GM18526 (cell line): ENCODE data around the gene DOK6.

Experiments
- POLR2A ChIP-seq: IDR thresholded peaks from 3 replicates; pipeline ENCODE4 v1.6.1; 2011; ENCODE audit not compliant: insufficient read length; ENCODE audit errors: extremely low read depth

The DOK6 gene

DNA sequence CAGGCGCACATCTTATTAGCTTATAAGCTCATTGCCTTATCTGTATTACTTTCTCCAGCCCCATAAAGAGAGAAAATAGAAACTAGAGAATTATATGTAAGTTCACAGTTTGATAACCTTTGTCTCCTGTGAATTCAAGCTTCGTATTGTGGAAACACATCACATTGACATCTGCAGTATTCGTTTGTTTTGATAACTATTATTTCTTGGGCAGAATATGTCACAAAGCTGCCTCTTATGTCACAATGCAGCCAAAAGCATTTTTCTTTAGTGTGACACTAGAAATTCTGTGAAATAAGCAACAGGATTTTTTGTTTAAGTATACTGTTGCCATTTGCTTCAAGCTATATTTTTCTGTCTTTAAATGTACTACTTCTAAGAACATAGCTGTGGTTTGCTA lies 221.5 kb downstream of the DOK6 start:
- no peak for TF ChIP-seq POLR2A

DNA sequence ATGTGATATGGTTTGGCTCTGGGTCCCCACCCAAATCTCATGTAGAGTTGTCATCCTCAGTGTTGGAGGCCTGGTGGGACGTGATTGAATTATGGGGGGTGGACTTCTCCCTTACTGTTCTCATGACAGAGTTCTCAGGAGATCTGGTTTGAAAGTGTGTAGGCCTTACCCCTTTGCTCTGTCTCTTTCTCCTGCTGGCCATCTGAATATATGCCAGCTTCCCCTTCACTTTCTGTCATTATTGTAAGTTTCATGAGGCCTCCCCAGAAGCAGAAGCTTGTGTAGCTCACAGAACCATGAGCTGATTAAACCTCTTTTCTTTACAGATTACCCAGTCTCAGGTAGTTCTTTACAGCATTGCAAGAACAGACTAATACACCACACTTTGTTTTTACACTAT lies 222.3 kb downstream of the DOK6 start:
- TF ChIP-seq POLR2A = no peak

DNA sequence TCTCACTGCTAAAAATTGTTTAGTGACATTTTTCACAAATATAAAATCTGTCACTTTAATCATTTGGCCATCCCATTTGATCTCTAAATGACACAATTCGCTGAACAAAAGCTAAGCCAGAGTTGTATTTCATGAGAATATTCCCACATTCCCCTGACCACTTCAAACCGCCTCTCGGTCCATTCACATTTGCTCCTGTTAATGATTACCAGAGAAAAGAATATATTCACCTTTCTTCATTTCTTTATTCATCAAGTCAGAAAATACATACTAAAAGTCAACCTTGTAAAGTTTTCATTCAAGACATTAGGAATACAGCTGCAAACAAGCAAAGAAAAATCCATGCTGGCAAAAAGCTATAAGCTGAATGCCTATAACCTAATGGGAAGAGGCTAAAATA lies 225.5 kb downstream of the DOK6 start:
- TF ChIP-seq POLR2A = no peak

DNA sequence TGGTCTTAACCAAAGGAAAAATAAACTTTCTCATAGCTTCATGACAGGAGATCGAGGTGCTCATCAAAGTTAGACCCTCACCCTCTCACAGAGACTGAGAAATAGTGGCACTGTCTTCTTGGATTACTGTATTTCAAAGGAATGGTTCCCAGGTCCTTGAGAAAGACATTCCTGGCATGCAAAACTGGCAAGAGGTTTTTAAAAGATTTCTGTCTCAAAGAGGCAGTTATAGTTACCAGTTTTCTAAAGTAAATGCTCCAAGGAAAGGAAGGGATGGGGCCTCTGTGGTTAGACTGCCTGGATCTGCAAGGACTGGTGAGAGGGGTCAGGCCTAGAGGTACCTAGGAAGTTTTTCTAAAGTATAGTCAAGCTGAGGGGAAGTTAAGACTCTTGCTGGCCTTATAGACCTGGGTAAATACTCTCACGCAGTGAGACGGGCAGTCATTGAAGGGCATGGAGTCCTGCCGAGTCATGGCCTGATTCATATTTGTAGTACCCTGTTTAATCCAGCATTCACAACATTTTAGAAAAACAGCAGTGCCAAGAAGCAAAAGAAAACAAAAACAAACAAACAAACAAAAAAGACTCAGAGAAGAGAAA lies 226.1 kb downstream of the DOK6 start:
- TF ChIP-seq POLR2A = no peak

DNA sequence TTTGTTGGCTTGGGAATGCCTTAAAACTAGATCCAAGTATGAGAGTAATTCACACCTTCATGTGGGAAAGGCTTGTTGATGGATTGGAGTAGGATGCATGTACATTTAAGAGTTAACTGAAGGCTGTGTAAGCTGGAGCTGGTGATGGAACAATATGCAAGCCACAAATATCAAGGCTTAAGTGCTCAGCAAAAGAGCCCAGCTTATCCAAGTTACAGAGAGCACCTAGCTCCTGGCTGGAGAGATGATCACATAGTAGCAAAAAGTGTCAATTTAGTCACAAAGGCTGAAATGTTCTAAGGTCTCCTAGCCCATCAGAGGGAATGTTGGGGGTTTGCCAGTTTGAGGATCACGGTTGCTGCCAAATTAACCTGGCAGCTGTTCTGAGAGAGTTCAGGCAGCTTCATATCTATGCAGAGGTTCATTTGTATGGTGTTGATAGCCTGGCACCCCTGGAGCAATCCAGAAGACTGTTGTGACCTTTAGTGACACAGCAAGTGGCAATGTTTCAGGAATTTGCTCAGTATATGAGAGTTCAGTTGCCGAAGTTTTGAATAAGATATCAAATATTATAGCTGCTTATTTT lies 228.2 kb downstream of the DOK6 start:
- TF ChIP-seq POLR2A = no peak

DNA sequence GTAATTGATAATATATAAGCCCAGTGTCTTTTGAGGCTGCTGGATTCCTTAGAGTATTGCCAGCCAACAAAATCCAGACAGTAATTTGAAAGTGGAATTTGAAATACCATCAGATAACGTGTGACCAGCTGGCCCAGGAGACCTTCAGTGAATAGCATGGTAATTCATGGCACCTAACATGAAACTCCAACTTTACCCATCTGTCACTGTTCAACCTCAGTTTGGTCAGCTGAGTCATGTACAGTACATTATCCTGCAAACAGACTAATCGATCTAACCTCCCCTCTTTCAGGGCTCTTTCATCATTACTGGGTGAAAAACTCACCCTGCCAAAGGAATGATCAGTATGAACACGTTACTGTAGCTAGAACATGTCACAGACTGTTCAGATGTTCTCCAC lies 230.6 kb downstream of the DOK6 start:
- no peak for TF ChIP-seq POLR2A

DNA sequence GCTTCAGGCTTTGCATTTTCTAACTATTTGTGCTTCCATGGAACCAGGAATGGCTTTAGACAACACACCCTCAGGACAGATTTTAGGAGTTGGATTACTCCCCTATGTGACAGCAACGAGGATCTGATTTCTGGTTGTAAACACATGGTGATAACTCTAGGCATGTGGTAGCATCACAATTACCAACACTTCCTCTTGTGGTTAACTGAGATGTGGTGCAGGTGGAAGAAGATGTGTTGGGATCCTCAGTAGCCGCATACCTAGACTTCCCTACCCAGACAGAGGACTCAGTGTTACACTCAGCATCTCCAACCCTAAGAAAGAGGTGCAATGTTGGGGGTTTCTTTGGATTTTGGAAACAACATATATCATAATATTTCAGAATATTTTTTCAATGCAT lies 234.8 kb downstream of the DOK6 start:
- TF ChIP-seq POLR2A = no peak

DNA sequence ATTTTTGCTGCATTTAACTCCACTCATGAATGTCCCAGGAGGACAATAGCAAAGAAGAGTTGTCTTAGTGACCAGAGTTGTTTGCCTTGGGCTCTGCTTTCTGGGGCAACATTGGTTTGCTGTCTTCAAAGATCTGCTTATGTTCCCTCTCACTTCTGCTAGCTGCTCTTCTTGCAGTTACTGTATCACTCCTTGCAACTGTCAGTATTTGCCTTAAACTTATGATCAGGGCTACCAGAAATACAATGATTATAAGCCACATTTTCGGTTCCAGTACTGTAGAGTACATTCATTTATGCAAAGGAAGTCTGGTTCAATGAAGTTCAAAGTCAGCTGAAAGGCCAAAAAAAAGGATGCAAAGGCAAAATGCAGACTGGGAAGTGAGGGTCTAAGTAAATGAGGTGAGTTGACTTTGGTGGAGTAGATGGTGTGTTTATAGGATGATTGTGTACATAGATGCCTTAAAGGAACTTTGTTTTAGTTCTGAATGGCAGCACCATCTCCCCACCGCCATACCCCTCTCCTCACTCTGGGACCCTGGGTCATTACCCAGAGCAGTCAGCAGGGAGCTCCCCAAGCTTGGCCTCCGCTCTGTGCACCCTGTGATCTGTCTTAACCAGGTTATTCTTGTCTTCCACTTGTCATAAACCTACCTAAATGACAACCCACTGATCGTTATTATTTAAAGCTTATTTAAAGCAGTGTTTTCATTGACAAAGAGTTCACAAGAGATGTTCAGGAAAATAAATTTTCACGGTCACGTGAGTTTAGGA lies 236.0 kb downstream of the DOK6 start:
- no peak for TF ChIP-seq POLR2A

DNA sequence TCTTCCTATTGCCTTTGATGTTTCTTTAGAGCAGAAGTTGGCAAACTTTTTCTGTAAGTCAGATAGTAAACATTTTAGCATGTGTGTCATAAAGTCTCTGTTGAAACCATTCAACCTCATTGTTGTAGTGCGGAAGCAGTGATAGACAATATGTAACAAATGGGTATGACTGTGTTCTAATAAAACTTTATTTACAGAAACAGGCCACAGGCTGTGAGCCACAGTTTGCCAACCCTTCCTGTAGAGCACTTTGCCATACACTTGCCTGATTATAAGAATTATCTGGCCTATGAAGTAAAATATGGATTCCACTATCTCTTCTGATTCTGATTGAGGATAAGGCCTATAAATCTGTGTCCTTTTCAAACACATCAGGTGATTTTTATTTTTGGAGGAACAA lies 237.4 kb downstream of the DOK6 start:
- no peak for TF ChIP-seq POLR2A

DNA sequence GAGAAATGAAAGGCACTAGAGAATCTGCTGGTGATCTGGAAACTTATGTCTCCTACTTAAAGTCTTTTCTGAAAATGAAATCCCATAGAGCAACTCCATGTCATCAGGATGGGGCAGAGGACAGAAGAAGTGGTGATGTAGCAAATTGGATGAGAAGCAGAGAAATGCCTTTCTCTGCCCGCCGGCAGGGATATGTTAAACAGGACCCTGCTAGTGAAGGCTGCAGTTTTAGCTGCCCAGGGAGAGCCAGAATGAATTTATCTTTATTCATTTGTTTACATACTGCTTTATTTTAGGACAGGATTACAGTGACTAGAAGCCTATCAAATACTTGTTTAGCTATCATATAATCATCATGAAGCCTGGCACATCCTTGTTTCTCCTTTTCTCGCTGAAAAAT lies 247.0 kb downstream of the DOK6 start:
- TF ChIP-seq POLR2A = no peak

DNA sequence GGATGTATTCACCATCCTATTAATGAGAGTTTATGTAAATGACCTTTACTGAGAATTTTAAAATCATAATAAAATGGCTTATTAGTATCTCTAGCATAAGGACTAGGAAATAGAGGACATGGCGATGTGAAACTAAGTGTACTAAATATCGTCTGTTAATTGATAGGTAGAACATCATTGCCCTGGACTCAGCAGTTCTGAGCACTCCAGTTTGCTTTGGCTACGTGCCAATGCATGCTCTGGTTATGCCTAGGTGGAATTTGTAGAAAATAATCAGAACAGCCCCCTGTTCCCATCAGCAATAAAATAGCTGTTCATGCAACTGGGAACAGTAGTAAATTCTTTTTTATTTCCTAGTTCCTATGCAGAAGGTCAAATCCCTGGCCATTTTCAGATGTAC lies 247.8 kb downstream of the DOK6 start:
- TF ChIP-seq POLR2A = no peak

DNA sequence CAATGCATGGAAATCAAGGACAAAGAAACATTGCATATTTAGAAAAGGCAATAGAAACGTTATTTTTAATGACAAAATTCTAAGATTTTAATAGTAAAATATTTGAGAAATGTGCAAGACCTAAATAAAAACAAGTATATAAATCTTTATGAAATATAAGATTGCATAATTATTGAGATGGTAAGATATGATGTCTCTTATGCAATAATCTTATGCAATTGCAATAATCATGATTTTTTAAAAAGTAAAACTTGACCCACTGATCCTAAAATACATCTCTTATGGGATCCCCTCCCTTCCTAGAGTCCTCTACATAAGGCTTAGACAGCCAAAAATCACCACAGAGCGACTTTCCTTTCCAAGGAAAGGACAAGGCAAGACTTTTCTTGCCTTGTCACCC lies 249.0 kb downstream of the DOK6 start:
- no peak for TF ChIP-seq POLR2A

DNA sequence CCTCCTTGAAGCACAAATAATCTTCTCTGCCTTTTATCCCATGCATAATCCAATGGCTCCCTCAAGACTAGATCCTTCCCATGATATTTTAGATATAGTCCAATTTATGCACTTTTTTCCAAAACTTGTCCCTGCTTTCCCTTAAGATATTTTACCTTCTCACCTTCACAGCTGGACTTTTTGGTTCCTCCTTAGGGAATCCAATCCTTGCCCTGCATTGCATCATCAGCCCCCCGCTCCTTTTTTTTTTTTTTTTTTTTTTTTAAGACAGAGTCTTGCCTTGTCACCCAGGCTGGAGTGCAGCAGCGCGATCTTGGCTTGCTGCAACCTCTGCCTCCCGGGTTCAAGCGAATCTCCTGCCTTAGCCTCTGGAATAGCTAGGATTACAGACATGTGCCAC lies 250.6 kb downstream of the DOK6 start:
- TF ChIP-seq POLR2A = no peak

DNA sequence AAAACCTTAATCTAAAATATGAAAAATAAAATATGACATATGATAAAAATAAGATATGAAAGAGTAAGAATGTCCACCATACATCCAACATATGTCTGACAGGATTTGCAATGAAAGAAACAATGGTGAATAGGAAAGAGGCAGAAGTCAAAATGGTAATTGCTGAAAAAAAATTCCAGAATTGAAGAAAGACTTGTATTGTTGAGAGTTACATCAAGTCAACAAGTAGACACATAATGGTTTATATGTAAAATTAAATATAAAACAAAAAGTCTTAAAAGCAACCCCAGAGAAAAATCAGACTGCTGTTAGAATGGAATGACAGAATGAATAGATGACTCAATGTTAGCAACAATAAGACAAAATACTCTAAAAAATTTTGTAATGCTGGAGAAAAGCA lies 255.1 kb downstream of the DOK6 start:
- TF ChIP-seq POLR2A = no peak

DNA sequence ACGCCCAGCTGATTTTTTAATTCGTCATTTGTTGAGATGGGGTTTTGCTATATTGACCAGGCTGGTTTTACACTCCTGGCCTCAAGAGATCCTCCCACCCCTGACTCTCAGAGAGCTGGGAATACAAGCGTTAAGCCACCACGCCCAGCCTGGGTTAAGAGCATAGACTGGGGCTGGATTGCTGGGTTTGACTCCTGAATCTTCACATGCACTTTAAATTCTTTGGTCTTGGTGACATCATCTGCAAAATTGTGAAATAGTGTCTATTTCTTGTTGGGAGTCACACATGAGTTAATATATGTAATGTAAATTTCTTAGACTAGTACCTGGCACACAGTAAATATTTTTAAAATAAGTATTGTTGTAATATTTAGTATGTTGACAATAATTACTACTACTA lies 257.4 kb downstream of the DOK6 start:
- TF ChIP-seq POLR2A = no peak

DNA sequence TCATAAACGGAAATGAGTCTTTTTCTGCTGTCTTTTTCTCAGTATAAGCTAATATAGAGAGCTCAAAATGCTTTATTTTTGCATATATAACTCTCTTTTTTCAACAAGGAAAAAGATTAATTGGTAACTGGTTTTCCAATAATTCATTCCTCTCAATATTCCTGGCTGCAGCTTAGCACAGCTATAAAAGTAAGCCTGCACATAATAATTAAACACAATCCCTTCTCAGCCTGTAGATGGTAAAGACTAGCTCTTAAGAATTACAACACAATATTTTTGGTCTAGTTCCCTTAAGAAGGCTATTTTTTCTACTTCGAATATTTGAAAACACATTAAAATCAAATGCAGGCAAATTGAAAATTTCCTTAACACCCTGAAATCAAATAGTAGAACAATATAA lies 258.0 kb downstream of the DOK6 start:
- no peak for TF ChIP-seq POLR2A

DNA sequence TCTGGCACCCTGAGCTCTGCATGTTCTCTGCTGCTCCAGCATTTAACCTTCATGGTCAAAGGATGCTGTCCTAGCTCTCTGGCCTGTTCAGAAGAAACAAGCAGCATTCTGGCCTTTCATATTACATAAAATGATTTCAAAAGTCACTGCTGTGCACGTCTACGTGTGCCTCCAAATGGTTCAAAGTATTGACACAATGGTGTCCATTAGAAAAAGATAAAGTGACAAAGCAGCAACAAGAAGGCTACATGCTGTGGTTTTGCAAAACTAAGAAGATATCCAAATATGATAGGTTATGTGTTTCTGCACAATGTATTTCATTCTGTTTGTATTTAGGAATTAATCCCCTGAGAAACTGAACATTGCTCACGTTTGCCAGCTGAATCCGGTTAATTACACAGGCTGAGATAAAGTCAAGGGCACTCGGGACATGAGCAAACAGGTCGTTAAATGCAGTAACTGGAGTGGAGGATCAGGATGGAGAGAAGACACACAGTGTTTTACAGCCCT lies 258.5 kb downstream of the DOK6 start:
- no peak for TF ChIP-seq POLR2A

DNA sequence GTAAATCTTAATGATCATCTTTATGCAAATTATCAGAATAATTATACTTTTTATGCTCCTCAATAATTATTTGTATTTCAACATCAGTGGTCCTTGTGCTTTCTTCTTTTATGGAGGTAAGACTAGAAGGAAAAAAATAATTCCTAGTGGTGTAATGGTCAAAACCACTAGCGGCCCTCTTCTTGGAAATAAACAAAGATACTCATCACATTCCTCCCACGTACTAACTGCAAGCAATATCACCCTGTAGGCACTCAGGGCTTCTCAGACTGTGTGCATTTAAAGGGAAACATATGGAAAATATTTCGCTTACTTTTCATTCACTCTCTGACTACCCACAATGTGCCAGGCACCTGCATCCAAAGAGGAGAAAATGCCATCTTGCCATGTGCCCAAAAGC lies 263.7 kb downstream of the DOK6 start:
- TF ChIP-seq POLR2A = no peak
